ENCODE measurements around the gene DDX56.

DNA sequence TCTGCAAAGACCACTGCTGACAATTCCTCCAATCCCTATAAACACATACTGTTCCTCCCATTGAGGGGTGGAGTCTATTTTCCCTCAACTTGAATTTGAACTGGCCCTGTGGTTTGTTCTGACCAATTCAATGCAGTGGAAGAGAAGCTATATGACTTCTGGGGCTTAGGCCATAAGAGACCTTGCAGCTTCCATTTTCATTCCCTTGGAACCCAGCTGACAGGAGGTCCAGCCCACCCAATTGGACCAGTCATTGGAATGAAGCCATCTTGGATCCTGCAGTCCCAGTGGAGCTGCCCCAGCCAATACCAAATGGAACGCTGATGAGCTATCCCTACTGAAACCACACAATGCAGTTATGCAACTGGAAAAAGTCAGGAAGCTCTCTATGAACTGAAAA is 17.2 kb upstream of the DDX56 start:
- TF ChIP-seq EZH2 (IDR thresholded peaks at IDR 0.05; ENCODE audit: insufficient read depth, poor library complexity, severe bottlenecking) (no peak), EZH2phosphoT487 (IDR thresholded peaks at IDR 0.05; ENCODE audit: insufficient read depth, low read depth) (no peak)
